ENCODE data around the gene DMD.

DNA sequence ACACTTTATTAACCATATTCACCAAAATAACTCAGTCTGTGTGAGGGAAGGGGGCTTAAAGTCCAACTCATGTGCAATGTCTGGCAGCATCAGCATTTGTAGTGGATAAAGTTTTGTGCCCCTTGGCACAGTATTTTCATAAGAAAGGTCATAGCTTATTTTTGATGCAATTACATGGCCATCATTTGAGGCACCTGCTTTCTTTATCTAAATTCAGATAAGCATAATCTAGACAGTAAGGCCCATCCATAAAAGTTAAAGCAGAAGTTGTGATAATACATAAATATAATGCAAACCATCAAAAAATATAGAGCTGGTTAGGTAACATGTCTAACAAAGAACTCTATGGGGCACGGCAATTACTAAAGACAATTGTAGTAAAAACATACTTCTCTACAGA is 763.7 kb downstream of the DMD start:
- TF ChIP-seq POLR2A (IDR thresholded peaks at IDR 0.05; ENCODE audit: low read length) (no peak), TP53 (CRISPR knock-in tag; IDR thresholded peaks at IDR 0.05) (no peak), PHF8 (IDR thresholded peaks at IDR 0.05; ENCODE audit: borderline replicate concordance, low read depth) (no peak), ZSCAN20 (CRISPR knock-in tag; IDR thresholded peaks at IDR 0.05) (no peak), SREBF2 (IDR thresholded peaks at IDR 0.05) (no peak), RFX5 (IDR thresholded peaks at IDR 0.05) (no peak)
- TF ChIP-seq, protein P1, sequence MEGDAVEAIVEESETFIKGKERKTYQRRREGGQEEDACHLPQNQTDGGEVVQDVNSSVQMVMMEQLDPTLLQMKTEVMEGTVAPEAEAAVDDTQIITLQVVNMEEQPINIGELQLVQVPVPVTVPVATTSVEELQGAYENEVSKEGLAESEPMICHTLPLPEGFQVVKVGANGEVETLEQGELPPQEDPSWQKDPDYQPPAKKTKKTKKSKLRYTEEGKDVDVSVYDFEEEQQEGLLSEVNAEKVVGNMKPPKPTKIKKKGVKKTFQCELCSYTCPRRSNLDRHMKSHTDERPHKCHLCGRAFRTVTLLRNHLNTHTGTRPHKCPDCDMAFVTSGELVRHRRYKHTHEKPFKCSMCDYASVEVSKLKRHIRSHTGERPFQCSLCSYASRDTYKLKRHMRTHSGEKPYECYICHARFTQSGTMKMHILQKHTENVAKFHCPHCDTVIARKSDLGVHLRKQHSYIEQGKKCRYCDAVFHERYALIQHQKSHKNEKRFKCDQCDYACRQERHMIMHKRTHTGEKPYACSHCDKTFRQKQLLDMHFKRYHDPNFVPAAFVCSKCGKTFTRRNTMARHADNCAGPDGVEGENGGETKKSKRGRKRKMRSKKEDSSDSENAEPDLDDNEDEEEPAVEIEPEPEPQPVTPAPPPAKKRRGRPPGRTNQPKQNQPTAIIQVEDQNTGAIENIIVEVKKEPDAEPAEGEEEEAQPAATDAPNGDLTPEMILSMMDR (IDR thresholded peaks at IDR 0.05): no peak
- TF ChIP-seq, protein P2, sequence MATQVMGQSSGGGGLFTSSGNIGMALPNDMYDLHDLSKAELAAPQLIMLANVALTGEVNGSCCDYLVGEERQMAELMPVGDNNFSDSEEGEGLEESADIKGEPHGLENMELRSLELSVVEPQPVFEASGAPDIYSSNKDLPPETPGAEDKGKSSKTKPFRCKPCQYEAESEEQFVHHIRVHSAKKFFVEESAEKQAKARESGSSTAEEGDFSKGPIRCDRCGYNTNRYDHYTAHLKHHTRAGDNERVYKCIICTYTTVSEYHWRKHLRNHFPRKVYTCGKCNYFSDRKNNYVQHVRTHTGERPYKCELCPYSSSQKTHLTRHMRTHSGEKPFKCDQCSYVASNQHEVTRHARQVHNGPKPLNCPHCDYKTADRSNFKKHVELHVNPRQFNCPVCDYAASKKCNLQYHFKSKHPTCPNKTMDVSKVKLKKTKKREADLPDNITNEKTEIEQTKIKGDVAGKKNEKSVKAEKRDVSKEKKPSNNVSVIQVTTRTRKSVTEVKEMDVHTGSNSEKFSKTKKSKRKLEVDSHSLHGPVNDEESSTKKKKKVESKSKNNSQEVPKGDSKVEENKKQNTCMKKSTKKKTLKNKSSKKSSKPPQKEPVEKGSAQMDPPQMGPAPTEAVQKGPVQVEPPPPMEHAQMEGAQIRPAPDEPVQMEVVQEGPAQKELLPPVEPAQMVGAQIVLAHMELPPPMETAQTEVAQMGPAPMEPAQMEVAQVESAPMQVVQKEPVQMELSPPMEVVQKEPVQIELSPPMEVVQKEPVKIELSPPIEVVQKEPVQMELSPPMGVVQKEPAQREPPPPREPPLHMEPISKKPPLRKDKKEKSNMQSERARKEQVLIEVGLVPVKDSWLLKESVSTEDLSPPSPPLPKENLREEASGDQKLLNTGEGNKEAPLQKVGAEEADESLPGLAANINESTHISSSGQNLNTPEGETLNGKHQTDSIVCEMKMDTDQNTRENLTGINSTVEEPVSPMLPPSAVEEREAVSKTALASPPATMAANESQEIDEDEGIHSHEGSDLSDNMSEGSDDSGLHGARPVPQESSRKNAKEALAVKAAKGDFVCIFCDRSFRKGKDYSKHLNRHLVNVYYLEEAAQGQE (IDR thresholded peaks at IDR 0.05): no peak

All from A549 (cell line).